Neutrophil (primary cell): ENCODE results near the gene GINS2.

Experiments
- H3K27ac ChIP-seq: fragments of 200-600 bp; sonication (generic); 2 replicates; pipeline ENCODE4 v1.5.1; 2016; ENCODE audit warnings: mild to moderate bottlenecking, moderate library complexity
- H3K27me3 ChIP-seq: fragments of 200-600 bp; sonication (generic); 2 replicates; pipeline ENCODE4 v1.6.0; 2016; ENCODE audit warnings: mild to moderate bottlenecking
- H3K36me3 ChIP-seq: fragments of 200-600 bp; sonication (generic); 2 replicates; pipeline ENCODE4 v1.5.1; 2017
- H3K4me1 ChIP-seq, 2 experiments: fragments of 200-600 bp in 1 of 2; sonication (generic) in 1 of 2; 1 replicate in 1 of 2; 2 replicates in 1 of 2; pipeline versions ENCODE4 v1.5.1 to v1.6.1; 2013 to 2016; ENCODE audit warnings: low read depth in 1 of 2, low read length in 1 of 2, mild to moderate bottlenecking in 1 of 2, moderate library complexity in 1 of 2; ENCODE audit not compliant: control insufficient read depth in 1 of 2, insufficient read depth in 1 of 2
- H3K4me3 ChIP-seq, 2 experiments: fragments of 200-600 bp in 1 of 2; sonication (generic) in 1 of 2; 1 replicate in 1 of 2; 2 replicates in 1 of 2; pipeline ENCODE4 v1.5.1; 2013 to 2016; ENCODE audit warnings: low read depth in 1 of 2, low read length in 1 of 2, mild to moderate bottlenecking in 1 of 2, moderate library complexity in 1 of 2
- H3K9me3 ChIP-seq: fragments of 200-600 bp; sonication (generic); 2 replicates; pipeline ENCODE4 v1.5.1; 2016
- CTCF ChIP-seq: fragments of 200-600 bp; sonication (generic); IDR thresholded peaks from 2 replicates; pipeline ENCODE4 v1.5.1; 2016; ENCODE audit warnings: antibody characterized with exemption

Gene GINS2

GRCh38 chr16:85636234-85636812 is 52.4 kb downstream of the GINS2 start:
- no peak for TF ChIP-seq CTCF
- Histone ChIP-seq H3K9me3 (no peaks in the 10 kb centered on the region), H3K4me3 (no peak overlapping the region), H3K27ac (no peak overlapping the region), H3K4me1 (peaks cover 0 to under 1% of the 10 kb centered on the region in 2 experiments), H3K36me3 (peaks cover 64% of the 10 kb centered on the region), H3K27me3 (no peaks in the 10 kb centered on the region)

GRCh38 chr16:85635545-85636140 is 53.1 kb downstream of the GINS2 start:
- no peak for TF ChIP-seq CTCF
- no peaks in the 10 kb centered on the region for H3K9me3 ChIP-seq
- H3K27ac ChIP-seq = no peak overlapping the region

GRCh38 chr16:85634747-85635544 is 53.8 kb downstream of the GINS2 start:
- no peaks in the 10 kb centered on the region for H3K4me1 ChIP-seq
- H3K36me3 ChIP-seq = peaks cover 51% of the 10 kb centered on the region
- no peak for TF ChIP-seq CTCF
- no peaks in the 10 kb centered on the region for H3K9me3 ChIP-seq
- no peak overlapping the region for H3K4me3 ChIP-seq
- H3K27me3 ChIP-seq = no peaks in the 10 kb centered on the region
- no peak overlapping the region for H3K27ac ChIP-seq

More at GRCh38 chr16:85635545-85636140, 53.1 kb downstream of the GINS2 start:
- Histone ChIP-seq H3K27me3 (no peaks in the 10 kb centered on the region), H3K4me1 (no peaks in the 10 kb centered on the region), H3K4me3 (no peak overlapping the region), H3K36me3 (peaks cover 58% of the 10 kb centered on the region)

GRCh38 chr16:85633888-85634287 is 54.9 kb downstream of the GINS2 start:
- Histone ChIP-seq H3K27me3 (no peaks in the 10 kb centered on the region), H3K4me1 (no peaks in the 10 kb centered on the region), H3K4me3 (no peak overlapping the region), H3K36me3 (peaks cover 44% of the 10 kb centered on the region), H3K27ac (no peak overlapping the region), H3K9me3 (no peaks in the 10 kb centered on the region)
- no peak for TF ChIP-seq CTCF

- H3K4me1 ChIP-seq = no peaks in the 10 kb centered on the region
Measured at GRCh38 chr16:85633438-85633743, 55.4 kb downstream of the GINS2 start.

More at GRCh38 chr16:85633438-85633743, 55.4 kb downstream of the GINS2 start:
- no peak overlapping the region for H3K4me3 ChIP-seq
- H3K9me3 ChIP-seq = no peaks in the 10 kb centered on the region
- H3K27me3 ChIP-seq = no peaks in the 10 kb centered on the region
- H3K36me3 ChIP-seq = peaks cover 44% of the 10 kb centered on the region
- no peak for TF ChIP-seq CTCF
- H3K27ac ChIP-seq = no peak overlapping the region
